ENCODE measurements around the gene MARVELD1. TPM values are rescaled to one million over a fixed set of nuclear protein-coding genes. Genes with fewer than 3 reads are reported as not detected.

The MARVELD1 gene
- total and polyA plus RNA-seq, 7 donors, result 2.2 to 10.4 (median 3.2) TPM

DNA sequence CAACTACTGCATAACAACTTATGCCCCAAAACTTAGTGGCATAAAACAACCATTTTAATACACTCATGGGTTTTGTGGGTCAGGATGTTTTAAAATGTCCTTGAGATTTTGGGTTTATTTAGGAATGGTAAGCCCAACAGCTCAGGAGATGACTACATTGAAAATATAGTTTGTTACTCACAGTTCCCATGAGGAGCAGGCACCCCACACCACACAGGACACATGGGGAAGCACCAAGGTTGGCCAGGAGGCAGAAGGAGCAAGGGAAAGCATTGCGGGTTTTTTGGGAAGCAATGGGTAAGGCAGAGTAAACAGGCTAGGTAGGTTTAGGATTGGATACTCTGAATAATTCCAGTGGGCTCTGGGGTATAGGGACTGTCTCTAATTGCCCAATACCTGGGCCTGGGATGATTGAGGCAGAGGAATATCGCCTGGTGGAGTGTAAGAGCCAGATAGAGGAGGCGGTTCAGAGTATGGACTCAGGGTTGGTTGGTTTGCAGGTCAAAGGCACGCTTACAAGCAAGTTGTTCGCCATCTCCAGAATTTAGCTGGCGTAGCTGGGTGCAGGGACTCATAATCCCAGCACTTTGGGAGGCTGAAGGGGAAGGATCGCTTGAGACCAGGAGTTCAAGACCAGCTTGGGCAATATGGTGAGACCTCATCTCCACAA is 10.0 kb upstream of the MARVELD1 start:
- ATAC-seq, result no peak
- TF ChIP-seq CTCF (IDR thresholded peaks at IDR 0.05), result no peak
- no peaks in the 10 kb centered on the region for H3K4me1 ChIP-seq
- no peak overlapping the region for H3K4me3 ChIP-seq
- no peaks in the 10 kb centered on the region for H3K36me3 ChIP-seq (ENCODE audit: insufficient read depth in 1 of 2, low read depth in 1 of 2)
- no peak overlapping the region for H3K27ac ChIP-seq
- 88 to 95% (median 92%) methylated on average over 7 of the region's 7 CpGs for WGBS, 3 donors
- no peak for DNase-seq
- intact Hi-C loops (cut with DNase I), result no loop called here
- H3K27me3 ChIP-seq (ENCODE audit: insufficient read depth in 3 of 3, low read length in 2 of 3), result no peaks in the 10 kb centered on the region
- H3K9me3 ChIP-seq, result no peaks in the 10 kb centered on the region

DNA sequence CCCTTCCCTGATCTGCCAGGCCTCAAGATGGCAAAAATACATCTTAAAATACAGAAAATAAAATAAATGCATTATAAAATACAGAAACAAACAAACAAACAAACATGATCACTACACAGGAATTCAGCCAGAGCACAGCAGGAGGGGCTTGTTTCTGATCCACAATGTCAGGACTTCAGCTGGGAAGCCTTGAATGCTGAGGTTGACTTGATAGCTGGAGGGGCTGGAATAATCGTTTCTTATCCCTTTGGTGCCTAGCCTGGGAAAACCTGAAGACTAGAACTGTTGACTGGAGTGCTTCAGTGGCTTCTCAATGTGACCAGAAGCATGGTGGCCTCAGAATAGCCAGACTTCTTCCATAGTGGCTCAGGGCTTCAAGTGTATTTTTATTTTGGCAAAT is 9.2 kb upstream of the MARVELD1 start:
- no peak for TF ChIP-seq CTCF (IDR thresholded peaks at IDR 0.05)
- no peaks in the 10 kb centered on the region for H3K36me3 ChIP-seq (ENCODE audit: insufficient read depth in 1 of 2, low read depth in 1 of 2)
- no peaks in the 10 kb centered on the region for H3K4me1 ChIP-seq
- WGBS, 3 donors, result 56 to 66% (median 66%) methylated on average over 1 of the region's 1 CpG
- no peaks in the 10 kb centered on the region for H3K27me3 ChIP-seq (ENCODE audit: insufficient read depth in 3 of 3, low read length in 2 of 3)
- intact Hi-C loops (cut with DNase I), result no loop called here
- no peak overlapping the region for H3K4me3 ChIP-seq
- ATAC-seq, result no peak
- H3K27ac ChIP-seq, result no peak overlapping the region
- DNase-seq, result no peak
- H3K9me3 ChIP-seq, result no peaks in the 10 kb centered on the region

DNA sequence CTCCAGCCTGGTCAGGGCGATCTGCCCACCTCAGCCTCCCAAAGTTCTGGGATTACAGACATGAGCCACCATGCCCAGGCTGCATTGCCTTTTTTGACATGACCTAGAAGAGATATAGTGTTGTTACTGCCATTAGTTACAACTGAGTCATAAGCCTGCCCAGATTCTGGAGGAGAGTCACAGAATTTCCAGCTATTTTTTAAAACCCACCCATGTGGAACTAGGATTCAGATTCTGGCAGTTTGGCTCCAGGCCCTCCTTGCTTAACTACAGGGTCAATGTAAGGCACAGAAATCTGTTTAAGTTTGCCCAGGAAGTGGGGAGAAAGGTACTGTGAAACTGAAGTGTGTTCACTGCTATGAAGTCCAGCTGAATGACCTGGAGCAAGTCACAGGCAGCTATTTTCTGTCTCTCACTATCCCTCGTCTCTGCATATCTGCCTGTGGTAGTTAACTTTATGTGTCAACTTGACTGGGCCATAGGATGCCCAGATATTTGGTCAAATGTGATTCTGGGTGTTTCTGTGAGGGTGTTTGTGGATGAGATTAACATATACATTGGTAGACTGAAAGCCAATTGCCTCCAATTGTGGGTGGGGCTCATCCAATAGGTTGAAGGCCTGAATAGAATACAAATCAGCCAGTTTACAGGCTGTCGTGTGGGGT is 8.4 kb upstream of the MARVELD1 start:
- Histone ChIP-seq H3K4me3 (no peak overlapping the region), H3K36me3 (ENCODE audit: insufficient read depth in 1 of 2, low read depth in 1 of 2) (no peaks in the 10 kb centered on the region), H3K27ac (no peak overlapping the region), H3K9me3 (no peaks in the 10 kb centered on the region), H3K4me1 (no peaks in the 10 kb centered on the region), H3K27me3 (ENCODE audit: insufficient read depth in 3 of 3, low read length in 2 of 3) (peaks cover 0 to 6% (median 0%) of the 10 kb centered on the region in 3 donors)
- DNase-seq (no peak), ATAC-seq (no peak)
- intact Hi-C loops (cut with DNase I), result no loop called here
- no peak for TF ChIP-seq CTCF (IDR thresholded peaks at IDR 0.05)
- 90 to 93% (median 91%) methylated on average over 3 of the region's 3 CpGs for WGBS, 3 donors

DNA sequence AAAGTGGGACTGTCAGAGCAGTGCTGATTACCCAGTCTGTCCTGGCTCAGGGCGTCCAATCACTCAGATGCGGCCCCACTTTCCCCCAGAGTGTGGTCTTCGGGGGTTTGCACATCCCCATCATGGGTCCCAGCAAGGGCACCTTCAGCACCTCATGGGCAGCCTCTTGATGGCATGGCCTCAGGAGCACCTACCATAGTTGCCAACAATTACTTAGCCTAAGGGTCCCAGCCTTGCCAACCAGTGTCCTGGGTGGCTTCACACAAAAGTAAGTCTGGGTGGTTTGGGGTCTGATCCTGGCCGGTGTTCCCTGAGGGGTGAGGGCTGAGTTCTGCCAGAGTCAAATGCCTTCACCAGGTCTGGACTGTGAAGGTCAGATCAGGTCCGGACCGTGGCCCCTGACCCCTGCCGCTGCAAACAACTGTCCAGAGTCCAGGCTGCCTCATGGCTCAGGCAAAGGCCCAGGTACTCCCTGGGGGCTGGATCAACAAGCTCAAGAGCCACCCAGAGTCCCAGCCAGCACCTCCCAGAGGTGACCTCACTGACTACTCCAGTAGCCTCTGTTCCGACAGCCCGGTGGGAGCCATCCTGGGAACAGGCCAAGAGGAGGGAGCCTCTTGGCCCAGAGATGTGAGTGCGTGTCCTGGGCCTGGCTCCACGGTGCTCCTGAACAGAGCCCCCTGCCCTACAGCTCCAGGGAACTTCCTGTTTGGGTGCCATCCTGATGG is 6.2 kb upstream of the MARVELD1 start:
- Histone ChIP-seq H3K27ac (no peak overlapping the region), H3K4me1 (no peaks in the 10 kb centered on the region), H3K36me3 (ENCODE audit: insufficient read depth in 1 of 2, low read depth in 1 of 2) (no peaks in the 10 kb centered on the region), H3K27me3 (ENCODE audit: insufficient read depth in 3 of 3, low read length in 2 of 3) (peaks cover 0 to 6% (median 0%) of the 10 kb centered on the region in 3 donors), H3K4me3 (no peak overlapping the region), H3K9me3 (no peaks in the 10 kb centered on the region)
- intact Hi-C loops (cut with DNase I), result no loop called here
- ATAC-seq (no peak), DNase-seq (no peak)
- TF ChIP-seq CTCF (IDR thresholded peaks at IDR 0.05), result no peak
- 75 to 86% (median 82%) methylated on average over 11 of the region's 11 CpGs for WGBS, 3 donors
